Lung (tissue), 12 donors: ENCODE results near the gene SLAIN1. TPM values are rescaled to one million over a fixed set of nuclear protein-coding genes. Genes with fewer than 3 reads are reported as not detected.

Source experiments
- ATAC-seq: fragments of 200-7000 bp; cut with Tn5 transposase; one replicate; pipeline ENCODE4 v1.9.1; 2020; ENCODE audit warnings: moderate number of reproducible peaks; ENCODE audit not compliant: insufficient read depth, low FRiP score
- DNase-seq, 3 donors: peaks; one replicate each; pipeline ENCODE4 v3.0.0-alpha.2; 2013 to 2017
- H3K27ac ChIP-seq, 2 donors: one replicate each; pipeline ENCODE4 v1.5.1; 2013; ENCODE audit warnings: mild to moderate bottlenecking in 2 of 2, moderate library complexity in 2 of 2, control low read depth in 1 of 2, inconsistent platforms in 1 of 2, low read depth in 1 of 2, low read length in 1 of 2
- H3K27me3 ChIP-seq, 3 donors: one replicate each; pipeline ENCODE4 v1.5.1; 2013; ENCODE audit warnings: low read length in 2 of 3; ENCODE audit not compliant: control insufficient read depth in 3 of 3, insufficient read depth in 3 of 3
- H3K36me3 ChIP-seq, 4 donors: one replicate each; pipeline ENCODE4 v1.5.1; 2013; ENCODE audit warnings: low read length in 4 of 4, mild to moderate bottlenecking in 1 of 4, moderate library complexity in 1 of 4; ENCODE audit not compliant: control insufficient read depth in 4 of 4, insufficient read depth in 4 of 4
- H3K4me1 ChIP-seq, 5 donors: one replicate each; pipeline ENCODE4 v1.5.1; 2013; ENCODE audit warnings: low read length in 5 of 5, mild to moderate bottlenecking in 2 of 5, moderate library complexity in 1 of 5; ENCODE audit not compliant: control insufficient read depth in 5 of 5, insufficient read depth in 5 of 5
- H3K4me3 ChIP-seq: one replicate; pipeline ENCODE4 v1.5.1; 2013; ENCODE audit warnings: mild to moderate bottlenecking, control low read depth, moderate library complexity
- H3K9ac ChIP-seq, 2 donors: one replicate each; pipeline ENCODE4 v1.5.1; 2013; ENCODE audit warnings: low read length in 2 of 2, control low read depth in 1 of 2; ENCODE audit not compliant: insufficient read depth in 1 of 2
- H3K9me3 ChIP-seq, 4 donors: one replicate each; pipeline ENCODE4 v1.5.1; 2013; ENCODE audit warnings: low read length in 3 of 4, mild to moderate bottlenecking in 1 of 4, moderate library complexity in 1 of 4; ENCODE audit not compliant: control insufficient read depth in 4 of 4, insufficient read depth in 3 of 4
- CTCF ChIP-seq: IDR thresholded peaks from 2 replicates; pipeline ENCODE4 v1.5.1; 2012; ENCODE audit warnings: mild to moderate bottlenecking; ENCODE audit errors: control extremely low read depth, extremely low read depth
- WGBS, 2 donors: extraction: QIAGEN DNeasy Blood & Tissue Kit; methylation state at CpG; one replicate each; pipeline ENCODE4 v1.1.7; 2013; 5-methylcytosine and 5-hydroxymethylcytosine counted together
- polyA plus RNA-seq, 2 donors: library from polyadenylated mRNA; stranded (reverse); fragments of 200-250 nt; gene quantifications; one replicate each; pipeline ENCODE4 v1.2.1, GENCODE V29; 2013
- total RNA-seq, 2 donors: library from RNA; depleted of rRNA in 1 of 2; stranded (reverse); fragments of >200 nt in 1 of 2; gene quantifications; one replicate each; pipeline ENCODE4 v1.2.1, GENCODE V29; 2014 to 2021
- donor health status: control.
- donor health status: control.
- donor health status: Bipolar disorder and iron deficiency.
- donor health status: healthy.
- donor health status: DM: yes; HTN: yes; CAD: no.

The SLAIN1 gene
- total and polyA plus RNA-seq, 4 donors: 7.6 to 44.7 (median 12.4) TPM

DNA sequence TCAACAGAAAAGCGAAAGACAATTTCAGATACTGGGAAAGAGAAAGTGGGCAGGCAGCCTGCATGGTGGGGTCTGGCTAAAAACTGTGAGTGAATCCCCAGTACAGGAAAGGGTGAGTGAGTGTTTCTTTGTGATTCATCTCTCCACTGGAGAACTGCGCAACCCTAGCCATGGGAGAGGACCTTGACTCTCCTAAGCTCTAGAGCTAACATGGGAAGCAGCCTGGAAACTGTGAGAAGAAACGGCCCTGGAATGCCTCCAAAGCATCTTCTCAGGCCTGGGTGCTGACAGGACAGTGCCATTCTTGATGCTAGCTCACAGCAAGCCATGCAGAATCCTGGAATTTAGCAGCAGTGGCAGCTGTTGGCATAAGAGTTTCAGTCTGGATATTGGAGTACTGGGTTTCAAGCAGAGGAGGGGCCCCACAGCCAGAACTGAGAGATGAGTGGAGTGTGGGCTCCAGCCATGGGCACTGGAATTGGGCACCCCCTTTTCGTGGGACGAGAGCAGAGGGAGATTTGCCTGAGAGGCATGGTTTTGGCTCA is 18.7 kb upstream of the SLAIN1 start:
- Histone ChIP-seq H3K9ac (no peak overlapping the region), H3K4me3 (no peak overlapping the region), H3K4me1 (peaks cover 0 to 6% (median 0%) of the 10 kb centered on the region in 5 donors), H3K27ac (no peak overlapping the region), H3K9me3 (peaks cover 0 to 8% (median 0%) of the 10 kb centered on the region in 4 donors), H3K36me3 (no peaks in the 10 kb centered on the region), H3K27me3 (no peaks in the 10 kb centered on the region)
- no peak for TF ChIP-seq CTCF
- ATAC-seq (no peak), DNase-seq (no peak)
- 75 to 88% methylated on average over 5 of the region's 5 CpGs for whole genome bisulfite sequencing, 2 donors

DNA sequence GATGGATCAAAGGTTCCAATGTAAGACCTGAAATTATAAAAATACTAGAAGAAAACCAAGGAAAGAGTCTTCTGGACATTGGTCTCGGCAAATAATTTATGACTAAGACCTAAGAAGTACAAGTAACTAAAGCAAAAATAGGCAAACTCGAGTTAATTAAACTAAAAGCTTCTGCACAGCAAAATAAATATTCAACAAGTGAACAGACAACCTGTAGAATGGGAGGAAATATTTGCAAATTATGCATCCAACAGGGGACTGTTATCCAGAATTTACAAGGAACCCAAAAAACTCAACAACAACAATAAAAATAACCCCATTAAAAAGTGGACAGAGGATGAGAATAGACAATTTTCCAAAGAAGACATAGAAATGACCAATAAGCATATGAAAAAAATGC is 9.7 kb upstream of the SLAIN1 start:
- no peaks in the 10 kb centered on the region for H3K4me1 ChIP-seq
- H3K27me3 ChIP-seq: peaks cover 0 to 3% (median 0%) of the 10 kb centered on the region in 3 donors
- ATAC-seq: no peak
- no peak for TF ChIP-seq CTCF
- no peak overlapping the region for H3K9ac ChIP-seq
- no peaks in the 10 kb centered on the region for H3K9me3 ChIP-seq
- no peaks in the 10 kb centered on the region for H3K36me3 ChIP-seq
- 74 to 84% methylated on average over 2 of the region's 2 CpGs for WGBS, 2 donors
- DNase-seq: no peak
- no peak overlapping the region for H3K27ac ChIP-seq
- H3K4me3 ChIP-seq: no peak overlapping the region

GRCh38 chr13:77691871-77692270 is 5.6 kb upstream of the SLAIN1 start:
- Histone ChIP-seq H3K27ac (no peak overlapping the region), H3K9ac (no peak overlapping the region), H3K9me3 (no peaks in the 10 kb centered on the region), H3K4me1 (peaks cover 0 to under 1% (median 0%) of the 10 kb centered on the region in 5 donors), H3K36me3 (no peaks in the 10 kb centered on the region), H3K27me3 (peaks cover 0 to 16% (median 13%) of the 10 kb centered on the region in 3 donors), H3K4me3 (no peak overlapping the region)
- no peak for TF ChIP-seq CTCF
- DNase-seq: no peak
- WGBS, 2 donors: 69 to 87% methylated on average over 1 of the region's 1 CpG
- ATAC-seq: no peak
